HT1080 (cell line): ENCODE data around the gene KREMEN1. TPM values are rescaled to one million over a fixed set of nuclear protein-coding genes. Genes with fewer than 3 reads are reported as not detected.
A peak's percentile ranks its signal among the peaks of the same experiment; 100 is the strongest.
"Not testable (repeated sequence)": the region's sequence is repeated elsewhere in the genome, so short reads cannot be mapped to it uniquely, and the experiment has no call there.

ENCODE experiments used
- DNase-seq: peaks from one replicate; pipeline ENCODE4 v3.0.0-alpha.2; 2015; ENCODE audit warnings: low read depth
- total RNA-seq: library from RNA; depleted of rRNA; stranded (reverse); fragments of >200 nt; shearing (Covaris generic); gene quantifications from 2 replicates; pipeline ENCODE4 v1.2.3, GENCODE V29; 2014

Gene KREMEN1
- total RNA-seq, 1 experiment from 2014 or later, result 0.92 TPM

GRCh38 chr22:29102300-29102699 is 29.5 kb downstream of the KREMEN1 start:
- DNase-seq, result no peak

DNA sequence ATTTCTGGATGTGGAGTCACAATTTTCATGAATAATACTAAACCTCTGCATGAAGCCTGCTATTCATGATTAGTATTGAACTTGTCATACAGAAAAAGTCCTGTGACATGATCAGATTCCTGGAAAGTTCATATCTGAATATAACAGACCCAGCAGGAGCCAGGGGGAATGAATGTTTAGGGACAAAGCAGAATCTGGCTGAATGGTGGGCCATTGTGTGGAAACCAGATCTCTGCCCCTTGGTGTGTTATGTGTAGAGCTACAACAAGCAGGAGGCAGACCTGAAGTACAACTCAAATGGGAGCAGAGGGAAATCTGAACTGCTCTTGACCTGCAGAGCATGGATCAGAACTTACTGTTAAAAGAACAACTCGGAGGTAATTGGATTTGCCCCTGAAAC is 30.3 kb downstream of the KREMEN1 start:
- no peak for DNase-seq

- DNase-seq, result no peak
Observed at GRCh38 chr22:29105468-29105867, 32.6 kb downstream of the KREMEN1 start.

DNA sequence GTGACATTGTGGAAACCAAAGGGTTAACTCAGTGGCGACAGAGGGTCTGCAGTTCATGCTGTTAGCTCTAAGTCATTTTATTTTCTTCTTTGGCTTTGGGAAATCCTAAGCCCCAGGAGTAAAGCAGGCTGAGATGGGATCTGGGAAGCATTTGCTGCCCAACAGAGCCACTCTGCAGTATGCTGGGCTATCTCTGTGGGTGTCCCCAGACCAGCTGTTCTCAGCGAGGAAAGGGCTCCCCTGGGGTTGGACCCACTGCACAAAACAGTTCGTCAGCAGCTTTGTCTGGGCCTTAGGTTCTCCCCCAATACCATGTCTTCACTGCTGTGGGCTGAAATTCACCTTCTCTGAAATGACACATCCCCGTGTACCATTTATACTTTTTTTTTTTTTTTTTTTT is 34.0 kb downstream of the KREMEN1 start:
- no peak for DNase-seq

DNA sequence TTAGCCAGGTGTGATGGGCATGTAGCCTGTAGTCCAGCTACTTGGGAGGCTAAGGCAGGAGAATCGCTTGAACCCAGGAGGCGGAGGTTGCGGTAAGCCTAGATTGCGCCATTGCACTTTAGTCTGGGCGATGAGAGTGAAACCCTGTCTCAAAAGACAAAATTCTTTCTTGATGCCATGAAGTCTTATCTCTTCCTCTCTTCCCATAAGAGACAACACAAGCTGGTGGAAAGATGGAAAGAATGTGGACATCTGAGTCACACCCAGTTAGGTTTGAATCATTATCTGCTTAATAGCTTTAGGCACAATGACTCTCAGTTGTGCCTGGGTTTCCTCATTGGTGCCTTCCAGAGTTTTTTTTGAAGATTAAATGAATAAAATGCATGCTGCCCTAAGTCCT is 35.3 kb downstream of the KREMEN1 start:
- DNase-seq, result peak; percentile 21

DNA sequence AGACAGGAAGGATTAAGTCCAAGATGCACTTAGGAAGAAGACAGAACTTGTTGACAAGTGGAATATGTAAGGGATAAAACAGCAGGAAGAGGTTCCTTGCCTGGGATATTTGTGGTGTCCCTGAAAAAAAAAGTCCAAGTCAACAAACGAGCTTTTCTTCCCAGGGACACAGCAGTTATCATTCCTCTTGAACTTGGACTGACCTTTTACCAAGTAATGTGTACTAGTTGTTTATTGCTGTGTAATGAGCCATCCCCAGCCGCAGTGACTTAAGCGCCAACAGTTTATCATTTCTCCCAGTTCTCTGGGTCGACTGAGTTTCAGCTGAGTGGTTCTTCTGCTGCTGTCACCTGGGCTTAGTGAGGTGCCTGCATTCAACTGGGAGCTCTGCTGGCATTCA is 37.0 kb downstream of the KREMEN1 start:
- DNase-seq, result no peak

GRCh38 chr22:29110946-29111345 is 38.1 kb downstream of the KREMEN1 start:
- no peak for DNase-seq

GRCh38 chr22:29112121-29112520 is 39.3 kb downstream of the KREMEN1 start:
- DNase-seq, result no peak

- DNase-seq, result no peak
Observed at GRCh38 chr22:29112681-29113080, 39.8 kb downstream of the KREMEN1 start.

- no peak for DNase-seq
Observed at GRCh38 chr22:29113319-29113718, 40.5 kb downstream of the KREMEN1 start.

DNA sequence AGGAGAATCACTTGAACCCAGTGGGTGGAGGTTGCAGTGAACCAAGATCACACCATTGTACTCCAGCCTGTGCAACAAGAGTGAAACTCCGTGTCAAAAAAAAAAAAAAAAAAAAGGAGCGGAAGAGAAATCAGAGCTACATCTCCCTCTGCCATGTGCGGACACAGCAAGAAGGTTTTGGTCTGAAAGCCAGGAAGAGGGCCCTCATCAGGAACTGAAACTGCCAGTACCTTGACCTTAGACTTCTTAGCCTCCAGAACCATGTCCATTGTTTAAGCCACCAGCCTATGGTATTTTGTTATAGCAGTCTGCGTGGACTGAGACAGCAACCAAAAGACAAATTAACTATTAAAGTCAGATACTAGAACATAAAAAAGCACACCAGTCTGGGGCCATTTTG is 41.6 kb downstream of the KREMEN1 start:
- DNase-seq, result no peak

- no peak for DNase-seq
Observed at GRCh38 chr22:29115682-29116288, 43.0 kb downstream of the KREMEN1 start.

DNA sequence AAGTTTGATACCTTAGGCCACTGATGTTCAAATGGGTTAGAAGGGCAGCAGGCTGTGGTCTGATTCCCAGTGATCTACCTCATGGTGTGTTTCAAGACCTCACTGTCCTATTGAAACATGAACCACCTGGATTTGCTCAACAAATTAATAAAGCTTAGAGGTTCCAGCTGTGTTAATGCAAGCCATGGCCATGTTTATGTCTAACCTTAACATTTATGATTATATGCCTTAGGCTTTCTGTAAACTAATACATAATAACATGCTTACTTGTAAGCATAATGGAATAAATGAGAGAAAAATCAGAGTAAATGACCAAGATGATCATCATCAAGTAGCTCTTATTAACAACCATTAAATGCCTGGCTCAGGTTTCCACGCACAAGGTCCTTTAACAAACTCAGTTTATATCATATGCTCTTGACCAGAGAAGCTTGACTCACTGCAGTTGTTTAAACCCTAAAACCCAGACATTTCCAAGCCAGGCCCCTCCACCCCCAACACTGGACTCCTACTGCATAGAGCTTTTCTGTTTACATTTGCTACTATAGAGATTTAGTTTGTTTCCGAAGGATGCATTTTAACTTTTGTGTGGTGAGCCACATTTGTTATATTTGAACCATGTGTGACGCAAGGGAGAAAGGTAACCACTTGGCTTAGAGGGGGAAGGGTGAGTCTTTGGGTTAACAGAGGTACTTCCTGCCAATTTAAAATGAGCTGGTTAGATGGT is 43.7 kb downstream of the KREMEN1 start:
- DNase-seq, result no peak

DNA sequence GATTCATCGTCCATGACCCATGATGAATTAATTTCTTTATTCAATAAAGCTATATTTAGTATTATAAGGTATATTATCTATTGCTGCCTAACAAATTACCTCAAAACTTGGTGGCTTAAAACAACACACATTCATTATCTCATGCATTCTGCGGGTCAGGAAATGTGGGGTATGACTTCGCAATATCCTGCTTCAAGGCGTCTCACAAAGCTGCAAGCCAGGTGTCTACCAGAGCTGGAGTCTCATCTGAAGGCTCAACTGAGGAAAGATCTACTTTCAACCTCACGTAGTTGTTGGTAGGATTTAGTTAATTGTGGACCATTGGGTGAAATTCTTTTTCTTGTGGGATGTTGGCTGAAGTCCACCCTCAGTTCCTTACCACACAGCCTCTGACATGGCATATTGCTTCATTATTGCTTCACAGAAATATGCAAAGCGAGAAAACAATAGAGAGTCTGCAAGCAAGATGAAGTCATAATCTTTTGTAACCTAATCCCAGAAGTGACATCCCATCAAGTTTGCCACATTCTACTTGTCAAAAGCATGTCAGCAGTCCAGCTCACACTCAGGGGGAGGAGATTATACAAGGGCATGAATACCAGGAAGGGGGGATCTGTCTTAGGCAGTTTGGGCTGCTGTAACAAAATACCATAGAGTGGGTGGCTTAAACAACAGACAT is 45.1 kb downstream of the KREMEN1 start:
- no peak for DNase-seq

DNA sequence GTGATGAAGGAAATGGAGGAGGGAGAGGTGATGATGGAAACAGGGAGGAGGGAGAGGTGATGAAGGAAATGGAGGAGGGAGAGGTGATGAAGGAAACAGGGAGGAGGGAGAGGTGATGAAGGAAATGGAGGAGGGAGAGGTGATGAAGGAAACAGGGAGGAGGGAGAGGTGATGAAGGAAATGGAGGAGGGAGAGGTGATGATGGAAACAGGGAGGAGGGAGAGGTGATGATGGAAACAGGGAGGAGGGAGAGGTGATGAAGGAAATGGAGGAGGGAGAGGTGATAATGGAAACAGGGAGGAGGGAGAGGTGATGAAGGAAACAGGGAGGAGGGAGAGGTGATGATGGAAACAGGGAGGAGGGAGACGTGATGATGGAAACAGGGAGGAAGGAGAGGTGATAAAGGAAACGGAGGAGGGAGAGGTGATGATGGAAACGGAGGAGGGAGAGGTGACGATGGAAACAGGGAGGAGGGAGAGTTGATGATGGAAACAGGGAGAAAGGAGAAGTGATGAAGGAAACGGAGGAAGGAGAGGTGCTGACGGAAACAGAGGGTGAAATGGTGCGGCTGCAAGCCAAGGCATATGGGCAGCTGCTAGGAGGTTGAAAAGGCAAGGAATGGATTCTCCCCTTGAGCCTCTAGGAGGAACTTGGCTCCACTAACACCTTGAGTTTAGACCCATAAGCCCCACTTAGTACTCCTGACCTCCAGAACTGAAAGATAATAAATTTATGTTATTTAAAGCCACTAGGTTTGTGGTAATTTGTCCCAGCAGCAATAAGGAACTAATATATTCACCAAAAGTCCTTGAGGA is 47.5 kb downstream of the KREMEN1 start:
- not testable (repeated sequence) for DNase-seq

DNA sequence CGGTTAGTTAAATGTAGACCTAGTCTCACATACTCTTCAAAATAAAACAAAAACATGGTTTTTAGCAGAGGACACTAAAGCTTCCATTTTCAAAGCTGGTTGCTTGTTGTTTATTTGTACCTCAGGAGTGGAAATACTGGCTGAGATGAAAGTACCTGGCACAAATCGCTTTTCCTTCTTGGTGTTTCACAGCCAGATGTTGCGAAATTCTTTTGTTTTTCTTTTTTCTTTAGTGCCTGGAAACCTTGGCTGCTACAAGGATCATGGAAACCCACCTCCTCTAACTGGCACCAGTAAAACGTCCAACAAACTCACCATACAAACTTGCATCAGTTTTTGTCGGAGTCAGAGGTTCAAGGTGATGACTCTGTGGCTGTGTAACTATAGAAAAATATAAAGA is 48.3 kb downstream of the KREMEN1 start:
- no peak for DNase-seq

- DNase-seq, result no peak
Observed at GRCh38 chr22:29122041-29122440, 49.2 kb downstream of the KREMEN1 start.

DNA sequence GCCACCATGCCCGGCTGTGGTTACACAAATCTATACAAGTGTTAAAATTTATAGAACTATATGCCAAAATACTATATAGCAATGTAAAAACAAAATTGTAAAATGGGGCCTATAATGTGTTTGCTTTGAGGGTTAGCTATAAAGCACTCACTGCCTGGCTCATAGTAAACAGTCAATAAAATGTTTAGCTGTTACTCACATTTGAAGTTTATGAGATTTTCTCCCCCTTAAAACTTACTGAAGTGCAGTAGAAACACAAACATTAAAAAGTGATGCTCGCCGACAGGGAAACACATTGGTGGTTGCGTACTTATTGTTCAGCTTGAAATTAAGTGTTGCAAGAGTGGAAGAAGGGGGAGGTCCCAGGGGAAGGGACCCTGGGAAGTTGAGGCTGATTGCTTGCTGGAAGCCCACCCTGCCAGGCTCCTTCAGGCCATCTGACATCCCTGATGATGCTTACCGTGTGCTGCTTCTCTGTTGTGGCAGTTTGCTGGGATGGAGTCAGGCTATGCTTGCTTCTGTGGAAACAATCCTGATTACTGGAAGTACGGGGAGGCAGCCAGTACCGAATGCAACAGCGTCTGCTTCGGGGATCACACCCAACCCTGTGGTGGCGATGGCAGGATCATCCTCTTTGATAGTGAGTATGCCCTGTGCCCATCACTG is 52.1 kb downstream of the KREMEN1 start:
- no peak for DNase-seq

DNA sequence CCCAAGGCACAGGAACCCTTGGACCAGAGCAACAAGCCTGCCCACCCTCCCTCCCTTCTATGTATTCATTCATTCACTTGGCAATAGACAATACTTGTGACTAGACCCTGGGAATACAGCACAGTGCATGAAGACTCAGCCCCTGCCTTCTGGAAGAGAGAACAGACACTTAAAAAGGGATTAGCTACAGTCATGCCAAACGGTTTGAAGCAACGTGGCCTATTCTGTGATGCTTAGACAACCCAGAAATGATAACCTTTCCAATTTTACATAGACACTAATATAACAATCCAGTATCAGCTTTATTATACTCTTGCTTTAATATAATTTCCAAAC is 52.6 kb downstream of the KREMEN1 start:
- DNase-seq, result no peak

- DNase-seq, result no peak
Observed at GRCh38 chr22:29125844-29126243, 53.0 kb downstream of the KREMEN1 start.

GRCh38 chr22:29126670-29127395 is 54.0 kb downstream of the KREMEN1 start:
- no peak for DNase-seq
